ENCODE results near the gene HMCN2.

DNA sequence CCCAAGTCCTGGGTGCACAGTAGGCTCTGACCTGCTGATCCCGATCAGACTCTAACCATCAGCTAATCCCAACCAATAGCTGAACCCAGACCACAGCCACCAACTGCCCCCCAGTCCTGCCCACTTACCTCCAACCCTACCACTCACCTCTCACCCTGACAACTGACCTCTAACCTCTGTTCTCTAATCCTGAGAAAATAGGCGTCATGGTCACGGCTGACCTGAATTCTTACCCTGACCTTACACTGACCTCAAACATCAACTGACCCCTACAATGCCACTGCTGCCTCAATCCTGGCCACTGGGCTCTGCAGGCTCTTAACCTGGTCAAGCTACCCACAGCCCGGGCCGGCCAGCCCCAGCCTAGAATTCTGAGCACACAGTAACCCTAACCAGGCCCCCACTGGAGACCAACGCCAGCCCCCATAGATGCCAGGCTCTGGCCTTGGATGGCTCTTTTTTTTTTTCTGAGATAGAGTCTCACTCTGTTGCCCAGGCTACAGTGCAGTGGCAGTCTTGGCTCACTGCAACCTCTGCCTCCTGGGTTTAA, 115.4 kb downstream of the HMCN2 start:
- no peak for TF ChIP-seq EZH2 (IDR thresholded peaks at IDR 0.05)
- no peak for TF ChIP-seq POLR2AphosphoS5 (IDR thresholded peaks at IDR 0.05; ENCODE audit: borderline replicate concordance, low read depth, low read length)
